HUES64 (cell line): ENCODE data around the gene HNF1B.

Experiments used
- H3K27ac ChIP-seq: 2 replicates; pipeline ENCODE4 v1.7.0; 2013; ENCODE audit warnings: low read depth, low read length, inconsistent platforms
- H3K27me3 ChIP-seq: 2 replicates; pipeline ENCODE4 v1.6.1; 2013; ENCODE audit warnings: mild to moderate bottlenecking, low read length; ENCODE audit not compliant: insufficient read depth
- H3K36me3 ChIP-seq: 2 replicates; pipeline ENCODE4 v1.6.1; 2013; ENCODE audit warnings: mild to moderate bottlenecking, low read length; ENCODE audit not compliant: insufficient read depth
- H3K4me1 ChIP-seq: 2 replicates; pipeline ENCODE4 v1.6.1; 2013; ENCODE audit warnings: mild to moderate bottlenecking, low read length, moderate library complexity; ENCODE audit not compliant: insufficient read depth
- H3K4me3 ChIP-seq: 2 replicates; pipeline ENCODE4 v1.5.1; 2013; ENCODE audit warnings: mild to moderate bottlenecking, low read length, moderate library complexity
- H3K9ac ChIP-seq: 2 replicates; pipeline ENCODE4 v1.6.1; 2013; ENCODE audit warnings: mild to moderate bottlenecking, low read depth, low read length
- H3K9me3 ChIP-seq: 2 replicates; pipeline ENCODE4 v1.6.1; 2013; ENCODE audit warnings: low read depth, low read length; ENCODE audit not compliant: insufficient read depth
- WGBS: fragments of 150-250, 120-280 bp; methylation state at CpG from one replicate; pipeline ENCODE4 v1.1.7; 2013; ENCODE audit warnings: missing lambda C conversion rate; 5-methylcytosine and 5-hydroxymethylcytosine counted together

The HNF1B gene

DNA sequence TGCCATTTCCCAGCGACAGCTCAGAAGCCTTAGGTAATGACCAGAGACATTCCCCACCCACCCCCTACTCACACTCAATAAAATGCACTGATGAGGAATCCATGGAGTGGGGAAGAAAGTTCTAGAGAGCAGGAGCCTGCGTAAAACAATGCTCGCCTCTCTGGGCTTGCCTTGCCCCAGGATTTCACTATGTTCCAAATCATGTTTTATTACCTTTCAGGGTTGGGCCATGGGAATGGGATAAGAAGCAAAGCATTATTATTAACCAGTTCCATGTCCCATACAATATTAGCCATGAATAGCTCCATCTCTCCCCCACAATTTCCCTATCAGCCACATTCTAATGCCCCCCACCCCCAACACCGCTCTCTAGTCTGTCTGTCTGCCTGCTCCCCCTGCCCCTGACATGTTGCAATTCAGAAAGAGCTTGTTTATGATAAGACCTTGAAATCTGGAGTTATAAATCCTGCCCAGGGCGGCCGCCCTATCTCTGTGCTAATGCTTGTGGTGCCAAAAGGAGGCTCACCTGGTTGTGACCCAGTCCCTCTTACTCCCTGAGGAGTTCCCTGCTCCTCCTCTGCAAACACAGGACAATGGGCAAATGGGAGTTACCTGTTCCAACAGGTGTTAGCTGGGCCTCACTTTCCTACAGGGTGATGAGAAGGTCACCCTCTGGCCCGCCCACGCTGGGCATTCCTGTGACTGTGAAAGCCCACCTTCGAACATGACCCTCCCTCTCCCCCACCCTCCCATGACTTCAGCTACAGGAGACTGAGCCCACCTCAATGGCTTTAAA lies 73.6 kb downstream of the HNF1B start:
- H3K9ac ChIP-seq = no peak overlapping the region
- no peaks in the 10 kb centered on the region for H3K36me3 ChIP-seq
- no peak overlapping the region for H3K27ac ChIP-seq
- no peaks in the 10 kb centered on the region for H3K9me3 ChIP-seq
- H3K4me3 ChIP-seq = no peak overlapping the region
- no peaks in the 10 kb centered on the region for H3K4me1 ChIP-seq
- no peaks in the 10 kb centered on the region for H3K27me3 ChIP-seq
- 92% methylated on average over 9 of the region's 9 CpGs for WGBS

DNA sequence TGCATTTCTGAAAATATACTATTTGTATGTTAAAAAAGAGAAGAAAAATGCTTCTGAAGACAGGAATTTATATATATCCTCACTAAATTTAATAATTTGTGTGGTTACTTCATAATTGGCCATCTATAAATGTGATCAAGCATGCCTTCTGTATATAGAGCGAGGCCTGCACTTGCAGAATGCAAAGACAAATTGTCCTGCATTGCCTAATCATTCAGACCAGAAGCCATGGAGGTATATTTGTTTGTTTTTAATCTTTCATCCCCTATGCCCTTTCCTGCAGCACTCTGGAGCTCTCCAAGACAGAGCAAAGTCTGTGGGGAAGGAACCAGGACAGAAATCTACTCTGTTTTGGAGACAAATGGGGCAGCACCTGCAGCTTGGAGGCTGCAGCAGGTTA lies 77.8 kb downstream of the HNF1B start:
- Histone ChIP-seq H3K4me3 (no peak overlapping the region), H3K4me1 (peaks cover 7% of the 10 kb centered on the region), H3K9me3 (no peaks in the 10 kb centered on the region), H3K27ac (no peak overlapping the region), H3K27me3 (peaks cover 4% of the 10 kb centered on the region; the same call in 1 of the 2 replicates), H3K36me3 (no peaks in the 10 kb centered on the region), H3K9ac (no peak overlapping the region)
- 93% methylated on average over 1 of the region's 1 CpG for WGBS

DNA sequence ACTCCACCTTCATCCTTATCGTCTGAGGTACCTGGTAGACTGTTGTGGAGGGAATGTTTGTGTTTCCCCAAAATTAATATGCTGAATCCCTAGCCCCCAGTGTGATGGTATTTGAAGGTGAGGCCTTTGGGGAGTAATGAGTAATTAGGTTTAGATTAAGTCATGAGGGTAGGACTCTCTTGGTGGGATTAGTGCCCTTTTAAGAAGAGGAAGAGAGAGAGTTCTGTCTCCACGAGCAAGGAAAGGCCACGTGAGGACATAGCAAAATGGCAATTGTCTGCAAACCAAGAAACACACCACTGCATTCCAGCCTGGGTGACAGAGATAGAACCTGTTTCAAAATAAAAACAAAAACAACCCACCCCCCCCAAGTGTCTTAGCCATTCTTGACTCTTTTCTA lies 80.6 kb downstream of the HNF1B start:
- H3K9ac ChIP-seq = no peak overlapping the region
- no peaks in the 10 kb centered on the region for H3K9me3 ChIP-seq
- H3K36me3 ChIP-seq = no peaks in the 10 kb centered on the region
- 94% methylated on average over 2 of the region's 3 CpGs for WGBS
- H3K27me3 ChIP-seq = peaks cover 8% of the 10 kb centered on the region; the same call in 1 of the 2 replicates
- no peak overlapping the region for H3K27ac ChIP-seq
- H3K4me1 ChIP-seq = peaks cover 10% of the 10 kb centered on the region
- no peak overlapping the region for H3K4me3 ChIP-seq

DNA sequence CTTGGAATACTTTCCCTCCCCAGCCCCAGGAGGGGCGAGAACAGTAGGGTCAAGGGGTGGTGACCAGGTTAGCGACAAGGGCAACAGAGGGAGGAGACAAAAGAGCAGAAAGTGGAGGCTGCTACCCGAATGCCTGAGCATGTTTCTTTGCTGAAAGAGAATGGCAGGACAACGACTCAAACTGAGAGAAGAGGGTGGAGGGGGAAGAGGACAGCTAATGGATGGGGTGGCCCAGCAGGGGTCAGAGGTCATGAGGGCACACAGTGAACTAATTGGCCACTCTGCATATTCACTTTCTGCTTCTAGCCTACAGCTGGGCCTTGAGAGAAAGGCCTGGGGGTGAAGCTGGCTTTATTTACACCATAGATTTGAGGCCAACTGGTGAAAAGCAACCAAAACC lies 82.5 kb downstream of the HNF1B start:
- H3K9ac ChIP-seq = no peak overlapping the region
- no peak overlapping the region for H3K27ac ChIP-seq
- peaks cover 8% of the 10 kb centered on the region; the same call in 1 of the 2 replicates for H3K27me3 ChIP-seq
- 25% methylated on average over 4 of the region's 4 CpGs for WGBS
- H3K4me3 ChIP-seq = no peak overlapping the region
- peaks cover 10% of the 10 kb centered on the region for H3K4me1 ChIP-seq
- H3K36me3 ChIP-seq = no peaks in the 10 kb centered on the region
- no peaks in the 10 kb centered on the region for H3K9me3 ChIP-seq

DNA sequence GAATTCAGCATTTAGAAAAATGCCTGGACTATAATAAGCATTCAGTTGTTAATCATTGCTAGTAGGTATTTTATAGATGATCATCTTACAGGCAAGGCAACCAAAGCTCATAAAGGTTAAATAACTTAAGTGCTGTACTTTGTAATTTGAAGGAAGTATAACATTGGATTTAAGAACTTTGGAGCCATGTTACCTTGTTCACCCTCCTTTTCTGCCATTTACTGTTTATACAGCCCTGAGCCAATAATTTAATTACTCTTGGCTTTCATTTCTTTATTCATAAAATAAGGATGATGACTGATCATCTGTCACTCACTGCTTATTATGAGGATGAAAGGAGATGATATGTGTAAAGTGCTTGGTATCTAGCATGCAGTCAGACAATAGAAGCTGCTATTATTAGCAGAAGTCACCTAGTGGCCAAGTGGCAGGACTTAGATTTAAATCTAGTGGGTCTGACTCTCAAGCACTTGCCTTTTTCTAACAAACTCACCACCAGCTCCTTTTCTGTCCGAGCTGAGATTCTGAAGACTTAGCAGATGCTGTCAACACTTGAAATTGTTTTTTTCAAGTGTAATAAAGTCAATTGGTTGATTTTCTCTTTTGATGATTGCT lies 83.4 kb downstream of the HNF1B start:
- H3K27me3 ChIP-seq = peaks cover 8% of the 10 kb centered on the region; the same call in 1 of the 2 replicates
- H3K4me3 ChIP-seq = no peak overlapping the region
- no peak overlapping the region for H3K27ac ChIP-seq
- H3K36me3 ChIP-seq = no peaks in the 10 kb centered on the region
- H3K4me1 ChIP-seq = peaks cover 10% of the 10 kb centered on the region
- H3K9ac ChIP-seq = no peak overlapping the region
- WGBS = 86% methylated on average over 1 of the region's 1 CpG
- H3K9me3 ChIP-seq = no peaks in the 10 kb centered on the region

DNA sequence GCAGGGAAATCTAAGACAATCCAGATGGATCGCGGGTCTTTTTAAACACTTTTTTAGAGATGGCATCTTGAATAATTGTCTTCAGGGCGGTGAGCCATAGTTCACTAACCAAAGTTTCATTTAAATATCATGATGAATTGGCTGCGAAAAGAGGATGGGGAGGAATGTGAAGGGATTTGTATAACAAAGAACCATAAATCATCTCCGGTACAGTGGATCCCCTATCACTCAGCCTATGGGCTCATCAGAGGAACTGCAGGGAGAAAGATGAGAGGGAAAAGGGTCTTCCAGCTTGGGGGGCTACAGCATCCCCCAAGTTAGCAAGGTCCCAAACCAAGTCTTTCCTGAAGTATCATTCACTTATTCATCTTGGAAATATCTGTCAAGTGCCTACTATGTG lies 84.9 kb downstream of the HNF1B start:
- no peak overlapping the region for H3K27ac ChIP-seq
- 93% methylated on average over 2 of the region's 5 CpGs for WGBS

DNA sequence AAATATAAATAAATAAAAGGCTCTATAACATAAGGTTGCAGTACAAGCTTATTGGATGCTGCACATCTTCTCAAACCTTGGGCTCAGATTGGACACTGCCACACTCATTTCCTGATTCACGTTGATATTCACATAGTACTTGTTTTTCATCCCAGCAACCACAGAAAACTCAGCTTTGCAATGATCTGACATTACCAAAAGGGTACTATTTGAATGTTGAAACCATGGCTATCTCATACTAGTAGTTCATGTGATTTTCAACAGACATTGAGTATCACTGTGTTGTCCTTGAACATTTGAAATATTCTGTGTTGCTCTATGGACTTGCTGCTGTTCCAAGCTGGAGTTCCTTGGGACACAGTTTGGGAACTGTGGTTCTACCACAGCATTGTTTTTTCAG lies 87.7 kb downstream of the HNF1B start:
- H3K9ac ChIP-seq = no peak overlapping the region
- no peaks in the 10 kb centered on the region for H3K9me3 ChIP-seq
- H3K27me3 ChIP-seq = peaks cover 4% of the 10 kb centered on the region; the same call in 1 of the 2 replicates
- H3K4me3 ChIP-seq = no peak overlapping the region
- 98% methylated on average over 1 of the region's 1 CpG for WGBS
- H3K27ac ChIP-seq = no peak overlapping the region
- H3K36me3 ChIP-seq = no peaks in the 10 kb centered on the region
- H3K4me1 ChIP-seq = peaks cover 4% of the 10 kb centered on the region

More for the DNA sequence above, 84.9 kb downstream of the HNF1B start:
- H3K9ac ChIP-seq = no peak overlapping the region
- peaks cover 8% of the 10 kb centered on the region; the same call in 1 of the 2 replicates for H3K27me3 ChIP-seq
- H3K4me3 ChIP-seq = no peak overlapping the region
- H3K9me3 ChIP-seq = no peaks in the 10 kb centered on the region
- H3K4me1 ChIP-seq = peaks cover 10% of the 10 kb centered on the region
- no peaks in the 10 kb centered on the region for H3K36me3 ChIP-seq

DNA sequence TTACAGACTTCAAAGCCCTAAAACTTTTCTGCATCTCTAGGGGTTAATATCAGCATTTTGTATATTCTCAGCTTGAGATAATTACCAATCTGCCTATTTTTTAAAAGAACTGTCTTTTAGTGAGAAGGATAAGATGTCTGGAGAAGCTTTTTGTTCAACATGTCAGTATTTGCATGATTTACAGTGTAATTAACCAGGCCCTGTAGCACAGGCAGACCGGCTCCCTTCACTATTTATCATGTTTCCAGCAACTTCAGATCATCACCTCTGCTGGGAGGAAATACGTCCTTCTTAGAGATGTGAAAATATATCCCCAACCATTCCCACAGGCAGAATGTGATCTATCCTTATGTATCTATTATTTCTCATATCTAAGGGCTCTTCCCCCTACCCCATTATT lies 93.0 kb downstream of the HNF1B start:
- H3K27me3 ChIP-seq = peaks cover 20% of the 10 kb centered on the region
- no peak overlapping the region for H3K9ac ChIP-seq
- no peaks in the 10 kb centered on the region for H3K4me1 ChIP-seq
- no peaks in the 10 kb centered on the region for H3K36me3 ChIP-seq
- 93% methylated on average over 2 of the region's 2 CpGs for WGBS
- no peak overlapping the region for H3K4me3 ChIP-seq
- no peak overlapping the region for H3K27ac ChIP-seq
- no peaks in the 10 kb centered on the region for H3K9me3 ChIP-seq

DNA sequence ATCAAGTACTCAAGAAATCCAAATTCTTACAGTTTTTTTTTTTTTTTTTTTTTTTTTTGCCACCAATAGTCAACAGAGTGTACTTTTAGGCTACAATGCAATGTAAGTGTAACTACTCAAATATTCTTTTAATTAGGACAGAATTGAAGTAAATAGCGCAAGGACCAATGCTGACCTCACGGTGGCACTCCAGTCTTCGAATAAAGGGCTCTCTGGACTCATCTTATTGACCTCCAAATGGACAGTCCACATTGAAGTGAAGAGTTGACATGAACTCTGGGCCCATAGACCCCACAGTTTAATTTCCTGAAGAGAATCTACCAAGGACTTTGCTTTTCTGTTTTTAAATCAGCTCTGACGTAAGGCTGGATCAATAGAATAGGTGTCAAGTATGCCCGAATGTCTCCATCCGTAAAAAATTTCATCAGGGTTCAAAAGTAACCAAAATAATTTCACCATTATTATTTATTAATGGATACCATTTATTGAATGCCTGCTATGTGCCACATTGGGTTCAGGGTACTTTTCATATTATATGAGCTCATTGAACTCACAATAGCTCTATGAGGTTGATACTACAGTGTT lies 94.3 kb downstream of the HNF1B start:
- Histone ChIP-seq H3K27ac (no peak overlapping the region), H3K4me3 (no peak overlapping the region), H3K27me3 (peaks cover 33% of the 10 kb centered on the region), H3K36me3 (no peaks in the 10 kb centered on the region), H3K4me1 (no peaks in the 10 kb centered on the region), H3K9ac (no peak overlapping the region), H3K9me3 (no peaks in the 10 kb centered on the region)
- WGBS = 53% methylated on average over 6 of the region's 6 CpGs

DNA sequence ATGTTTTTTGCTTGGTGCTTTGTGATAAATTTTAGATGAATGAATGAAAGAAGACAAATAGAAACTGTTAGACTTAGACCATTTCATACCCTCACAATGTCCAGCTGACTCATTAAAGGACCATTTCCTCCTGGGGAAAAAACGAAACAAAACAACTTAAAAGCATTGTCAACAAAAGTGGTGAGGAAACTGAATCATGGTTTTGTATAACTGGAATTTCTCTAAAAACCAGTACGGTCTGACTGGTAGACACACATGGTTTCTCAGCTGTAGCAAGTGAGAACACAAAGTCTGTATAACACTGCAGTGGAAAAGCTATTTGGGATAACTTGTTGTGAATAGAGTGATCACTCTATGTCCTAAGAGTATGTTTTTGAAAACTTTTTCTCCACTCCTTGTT lies 96.3 kb downstream of the HNF1B start:
- Histone ChIP-seq H3K4me1 (0 out of 2 replicates have a peak, but pooled peaks cover 4% of the 10 kb centered on the region), H3K27me3 (peaks cover 45% of the 10 kb centered on the region), H3K9me3 (no peaks in the 10 kb centered on the region), H3K27ac (no peak overlapping the region), H3K9ac (no peak overlapping the region), H3K36me3 (no peaks in the 10 kb centered on the region), H3K4me3 (no peak overlapping the region)
- 77% methylated on average over 2 of the region's 2 CpGs for WGBS

DNA sequence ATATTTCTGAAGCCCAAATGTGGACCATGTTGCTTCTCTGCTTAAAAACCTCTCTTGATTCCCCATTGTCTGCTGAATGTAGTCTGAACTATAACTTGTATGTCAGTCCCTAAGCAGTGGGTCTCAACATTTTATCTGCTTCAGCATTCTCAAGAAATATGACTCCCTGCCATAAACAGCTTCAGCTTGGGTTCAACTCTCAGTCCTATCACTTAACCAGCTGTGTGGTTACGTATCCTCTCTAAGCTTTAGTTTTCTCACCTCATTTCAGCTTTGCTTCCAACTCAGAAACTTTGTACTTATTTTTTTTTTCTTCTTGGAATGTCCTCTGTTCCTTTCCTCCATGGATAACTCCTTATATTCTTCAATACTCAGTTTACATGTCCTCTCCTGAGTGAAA lies 97.0 kb downstream of the HNF1B start:
- 87% methylated on average over 1 of the region's 1 CpG for WGBS
- H3K27me3 ChIP-seq = peaks cover 45% of the 10 kb centered on the region
- H3K9ac ChIP-seq = no peak overlapping the region

More for the DNA sequence above, 97.0 kb downstream of the HNF1B start:
- Histone ChIP-seq H3K4me3 (no peak overlapping the region), H3K27ac (no peak overlapping the region), H3K9me3 (no peaks in the 10 kb centered on the region), H3K36me3 (no peaks in the 10 kb centered on the region), H3K4me1 (0 out of 2 replicates have a peak, but pooled peaks cover 4% of the 10 kb centered on the region)
